LoVo (cell line): ENCODE data around the gene DMAC2L.

Experiments used
- DNase-seq: peaks from one replicate; pipeline ENCODE4 v3.0.0-alpha.2; 2016; ENCODE audit warnings: low spot score

The DMAC2L gene

GRCh38 chr14:50321009-50321660 is 9.0 kb downstream of the DMAC2L start:
- DNase-seq = peak; percentile 92

- no peak for DNase-seq
Measured at GRCh38 chr14:50331596-50331995, 19.5 kb downstream of the DMAC2L start.

GRCh38 chr14:50333014-50333509 is 20.9 kb downstream of the DMAC2L start:
- no peak for DNase-seq

- no peak for DNase-seq
Measured at GRCh38 chr14:50334211-50334610, 22.1 kb downstream of the DMAC2L start.

- no peak for DNase-seq
Measured at GRCh38 chr14:50335389-50335788, 23.3 kb downstream of the DMAC2L start.

- DNase-seq = no peak
Measured at GRCh38 chr14:50335989-50336824, 24.1 kb downstream of the DMAC2L start.

GRCh38 chr14:50338587-50338986 is 26.5 kb downstream of the DMAC2L start:
- no peak for DNase-seq

GRCh38 chr14:50339178-50339804 is 27.2 kb downstream of the DMAC2L start:
- DNase-seq = no peak

- no peak for DNase-seq
Measured at GRCh38 chr14:50340045-50340444, 27.9 kb downstream of the DMAC2L start.

GRCh38 chr14:50340963-50341362 is 28.8 kb downstream of the DMAC2L start:
- DNase-seq = no peak

- peak; percentile 61 for DNase-seq
Measured at GRCh38 chr14:50342221-50343078, 30.3 kb downstream of the DMAC2L start.

GRCh38 chr14:50343434-50343833 is 31.3 kb downstream of the DMAC2L start:
- DNase-seq = no peak

GRCh38 chr14:50344116-50344775 is 32.1 kb downstream of the DMAC2L start:
- DNase-seq = no peak

- no peak for DNase-seq
Measured at GRCh38 chr14:50344876-50345563, 32.9 kb downstream of the DMAC2L start.

GRCh38 chr14:50345846-50346422 is 33.8 kb downstream of the DMAC2L start:
- DNase-seq = no peak

- DNase-seq = no peak
Measured at GRCh38 chr14:50347521-50347920, 35.4 kb downstream of the DMAC2L start.

- no peak for DNase-seq
Measured at GRCh38 chr14:50348933-50349332, 36.8 kb downstream of the DMAC2L start.

GRCh38 chr14:50350975-50351374 is 38.9 kb downstream of the DMAC2L start:
- DNase-seq = no peak

- DNase-seq = no peak
Measured at GRCh38 chr14:50352584-50352983, 40.5 kb downstream of the DMAC2L start.

GRCh38 chr14:50353126-50353525 is 41.0 kb downstream of the DMAC2L start:
- DNase-seq = no peak
